Measurements from ENCODE around the gene EIPR1.

DNA sequence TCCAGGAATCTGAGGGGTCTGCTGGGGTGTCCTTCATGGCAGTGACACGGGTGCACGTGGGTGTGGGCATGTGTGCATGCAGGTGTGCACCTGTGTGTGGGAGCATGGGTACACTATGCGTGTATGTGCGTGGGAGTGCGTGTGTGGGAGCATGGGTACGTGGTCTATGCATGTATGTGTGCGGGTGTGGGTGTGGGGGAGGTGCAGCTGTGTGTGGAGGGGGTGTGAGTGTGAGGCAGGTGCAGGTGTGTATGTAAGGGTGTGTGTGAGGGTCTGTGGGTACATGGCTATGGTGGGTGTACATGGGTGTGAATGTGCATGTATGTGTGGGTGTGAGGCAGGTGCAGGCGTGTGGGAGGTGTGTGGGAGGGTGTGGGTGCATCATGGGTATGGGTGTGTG lies 36.3 kb downstream of the EIPR1 start:
- TF ChIP-seq ZNF384 (IDR thresholded peaks at IDR 0.05; ENCODE audit: borderline replicate concordance, low read depth, low read length) (no peak), POLR2A (IDR thresholded peaks at IDR 0.05; ENCODE audit: low read depth, low read length) (no peak)
- TF ChIP-seq, protein P1, sequence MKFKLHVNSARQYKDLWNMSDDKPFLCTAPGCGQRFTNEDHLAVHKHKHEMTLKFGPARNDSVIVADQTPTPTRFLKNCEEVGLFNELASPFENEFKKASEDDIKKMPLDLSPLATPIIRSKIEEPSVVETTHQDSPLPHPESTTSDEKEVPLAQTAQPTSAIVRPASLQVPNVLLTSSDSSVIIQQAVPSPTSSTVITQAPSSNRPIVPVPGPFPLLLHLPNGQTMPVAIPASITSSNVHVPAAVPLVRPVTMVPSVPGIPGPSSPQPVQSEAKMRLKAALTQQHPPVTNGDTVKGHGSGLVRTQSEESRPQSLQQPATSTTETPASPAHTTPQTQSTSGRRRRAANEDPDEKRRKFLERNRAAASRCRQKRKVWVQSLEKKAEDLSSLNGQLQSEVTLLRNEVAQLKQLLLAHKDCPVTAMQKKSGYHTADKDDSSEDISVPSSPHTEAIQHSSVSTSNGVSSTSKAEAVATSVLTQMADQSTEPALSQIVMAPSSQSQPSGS (IDR thresholded peaks at IDR 0.05; ENCODE audit: low read length) = no peak
- TF ChIP-seq, protein P2, sequence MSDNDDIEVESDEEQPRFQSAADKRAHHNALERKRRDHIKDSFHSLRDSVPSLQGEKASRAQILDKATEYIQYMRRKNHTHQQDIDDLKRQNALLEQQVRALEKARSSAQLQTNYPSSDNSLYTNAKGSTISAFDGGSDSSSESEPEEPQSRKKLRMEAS (IDR thresholded peaks at IDR 0.05; ENCODE audit: low read depth, low read length) = no peak
- TF ChIP-seq, protein P3, sequence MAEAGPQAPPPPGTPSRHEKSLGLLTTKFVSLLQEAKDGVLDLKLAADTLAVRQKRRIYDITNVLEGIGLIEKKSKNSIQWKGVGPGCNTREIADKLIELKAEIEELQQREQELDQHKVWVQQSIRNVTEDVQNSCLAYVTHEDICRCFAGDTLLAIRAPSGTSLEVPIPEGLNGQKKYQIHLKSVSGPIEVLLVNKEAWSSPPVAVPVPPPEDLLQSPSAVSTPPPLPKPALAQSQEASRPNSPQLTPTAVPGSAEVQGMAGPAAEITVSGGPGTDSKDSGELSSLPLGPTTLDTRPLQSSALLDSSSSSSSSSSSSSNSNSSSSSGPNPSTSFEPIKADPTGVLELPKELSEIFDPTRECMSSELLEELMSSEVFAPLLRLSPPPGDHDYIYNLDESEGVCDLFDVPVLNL (IDR thresholded peaks at IDR 0.05; ENCODE audit: low read depth, low read length) = no peak
